Mesendoderm (in vitro differentiated cells): ENCODE results near the gene ZP2. TPM values are rescaled to one million over a fixed set of nuclear protein-coding genes. Genes with fewer than 3 reads are reported as not detected.
A peak's percentile ranks its signal among the peaks of the same experiment; 100 is the strongest.
"Not testable (repeated sequence)": the region's sequence is repeated elsewhere in the genome, so short reads cannot be mapped to it uniquely, and the experiment has no call there.

ENCODE experiments used
- DNase-seq: peaks from one replicate; pipeline ENCODE4 v3.0.0; 2013
- H2AK5ac ChIP-seq: 2 replicates; pipeline ENCODE4 v1.6.1; 2013; ENCODE audit warnings: low read length, inconsistent platforms
- H2BK120ac ChIP-seq: 2 replicates; pipeline ENCODE4 v1.6.1; 2013; ENCODE audit warnings: low read depth, mild to moderate bottlenecking, low read length, moderate library complexity, mixed read lengths
- H2BK15ac ChIP-seq: replicated peaks from 2 replicates; pipeline ENCODE4 v1.6.1; 2013; ENCODE audit warnings: low read depth, mild to moderate bottlenecking, moderate library complexity
- H2BK5ac ChIP-seq: 2 replicates; pipeline ENCODE4 v1.6.1; 2013; ENCODE audit warnings: low read length, inconsistent platforms
- H3K18ac ChIP-seq: 2 replicates; pipeline ENCODE4 v1.6.1; 2013; ENCODE audit warnings: mild to moderate bottlenecking, low read length, mixed read lengths
- H3K23ac ChIP-seq: one replicate; pipeline ENCODE4 v1.6.1; 2013; ENCODE audit warnings: low read length
- H3K27ac ChIP-seq: 2 replicates; pipeline ENCODE4 v1.5.1; 2013; ENCODE audit warnings: low read depth, mild to moderate bottlenecking, inconsistent platforms, low read length, moderate library complexity
- H3K27me3 ChIP-seq: 2 replicates; pipeline ENCODE4 v1.6.1; 2013; ENCODE audit warnings: low read length, control low read depth, mild to moderate bottlenecking, inconsistent platforms; ENCODE audit not compliant: insufficient read depth, poor library complexity
- H3K36me3 ChIP-seq: 2 replicates; pipeline ENCODE4 v1.6.1; 2013; ENCODE audit warnings: low read length, inconsistent platforms; ENCODE audit not compliant: control insufficient read depth, insufficient read depth
- H3K4ac ChIP-seq: one replicate; pipeline ENCODE4 v1.6.1; 2013; ENCODE audit warnings: low read depth, mild to moderate bottlenecking, low read length, moderate library complexity
- H3K4me1 ChIP-seq: 2 replicates; pipeline ENCODE4 v1.6.1; 2013; ENCODE audit warnings: low read depth, low read length, inconsistent platforms; ENCODE audit not compliant: control insufficient read depth
- H3K4me2 ChIP-seq: 2 replicates; pipeline ENCODE4 v1.6.1; 2013; ENCODE audit warnings: low read length
- H3K4me3 ChIP-seq: 2 replicates; pipeline ENCODE4 v1.5.1; 2013; ENCODE audit warnings: mild to moderate bottlenecking, low read length
- H3K56ac ChIP-seq: one replicate; pipeline ENCODE4 v1.6.1; 2013; ENCODE audit warnings: low read length
- H3K79me1 ChIP-seq: 2 replicates; pipeline ENCODE4 v1.6.1; 2013; ENCODE audit warnings: low read length, inconsistent platforms
- H3K79me2 ChIP-seq: 2 replicates; pipeline ENCODE4 v1.6.1; 2013; ENCODE audit warnings: mild to moderate bottlenecking, low read length; ENCODE audit not compliant: control insufficient read depth, insufficient read depth
- H3K9ac ChIP-seq: 2 replicates; pipeline ENCODE4 v1.6.1; 2013; ENCODE audit warnings: low read length, inconsistent platforms
- H4K5ac ChIP-seq: one replicate; pipeline ENCODE4 v1.6.1; 2013; ENCODE audit warnings: low read length
- H4K8ac ChIP-seq: one replicate; pipeline ENCODE4 v1.6.1; 2013; ENCODE audit warnings: low read depth, mild to moderate bottlenecking, control low read depth, low read length, moderate library complexity
- WGBS: extraction: QIAGEN DNeasy Blood & Tissue Kit; methylation state at CpG from one replicate; pipeline ENCODE4 v1.1.7; 2013; ENCODE audit warnings: low lambda C conversion rate, missing lambda C conversion rate; ENCODE audit not compliant: insufficient coverage; ENCODE audit errors: extremely low coverage; 5-methylcytosine and 5-hydroxymethylcytosine counted together
- polyA plus RNA-seq, 2 experiments: library from polyadenylated mRNA; stranded (reverse); fragments of 200-250 nt; gene quantifications; one replicate each; pipeline ENCODE4 v1.2.3, GENCODE V29; 2013

The ZP2 gene
- polyA plus RNA-seq (2013, experiment 1 of 2), result 0.01 TPM
- polyA plus RNA-seq (2013, experiment 2 of 2), result not detected

GRCh38 chr16:21211486-21211885, at the start of gene ZP2:
ZP2 (minus strand) TSS chr16:21211574; CDS start chr16:21211547, 27 bp downstream.
- no peak within 1 kb of the TSS for H3K56ac ChIP-seq
- H2BK120ac ChIP-seq, result no peak within 1 kb of the TSS
- H3K27me3 ChIP-seq, result no peaks in the 10 kb centered on the region
- H2AK5ac ChIP-seq, result no peak within 1 kb of the TSS
- no peak within 1 kb of the TSS for H3K9ac ChIP-seq
- H3K4me3 ChIP-seq, result no peak within 1 kb of the TSS
- no peak within 1 kb of the TSS for H3K27ac ChIP-seq
- H2BK15ac ChIP-seq, result no peak within 1 kb of the TSS
- WGBS, result no CpG with 5 or more reads among the region's 5 CpGs
- DNase-seq, result no peak
- no peaks in the 10 kb centered on the region for H3K79me2 ChIP-seq
- no peaks in the 10 kb centered on the region for H3K4me1 ChIP-seq
- no peak within 1 kb of the TSS for H3K18ac ChIP-seq
- no peaks in the 10 kb centered on the region for H3K36me3 ChIP-seq
- H3K79me1 ChIP-seq, result no peaks in the 10 kb centered on the region
- no peak within 1 kb of the TSS for H4K5ac ChIP-seq
- no peak within 1 kb of the TSS for H2BK5ac ChIP-seq
- no peak within 1 kb of the TSS for H3K23ac ChIP-seq
- H3K4ac ChIP-seq, result no peak within 1 kb of the TSS
- no peak within 1 kb of the TSS for H4K8ac ChIP-seq
- no peak within 1 kb of the TSS for H3K4me2 ChIP-seq

- no peak overlapping the region for H4K8ac ChIP-seq
- H3K18ac ChIP-seq, result no peak overlapping the region
- no peak overlapping the region for H3K4me2 ChIP-seq
- H3K27ac ChIP-seq, result no peak overlapping the region
- no peaks in the 10 kb centered on the region for H3K79me2 ChIP-seq
- no peak overlapping the region for H4K5ac ChIP-seq
- no peak overlapping the region for H3K9ac ChIP-seq
- H3K23ac ChIP-seq, result no peak overlapping the region
- no peak overlapping the region for H2BK15ac ChIP-seq
- H3K36me3 ChIP-seq, result no peaks in the 10 kb centered on the region
- no peak overlapping the region for H3K56ac ChIP-seq
- H3K4me3 ChIP-seq, result no peak overlapping the region
- H3K79me1 ChIP-seq, result no peaks in the 10 kb centered on the region
- no peak for DNase-seq
- H3K4me1 ChIP-seq, result no peaks in the 10 kb centered on the region
- H2AK5ac ChIP-seq, result no peak overlapping the region
- no CpG with 5 or more reads among the region's 4 CpGs for WGBS
- H2BK5ac ChIP-seq, result no peak overlapping the region
- H3K4ac ChIP-seq, result no peak overlapping the region
- H2BK120ac ChIP-seq, result no peak overlapping the region
- H3K27me3 ChIP-seq, result no peaks in the 10 kb centered on the region
Measured at GRCh38 chr16:21257284-21257683, 45.9 kb upstream of the ZP2 start.

GRCh38 chr16:21256636-21257035, 45.3 kb upstream of the ZP2 start:
- H3K36me3 ChIP-seq, result no peaks in the 10 kb centered on the region
- H2BK5ac ChIP-seq, result no peak overlapping the region
- no peaks in the 10 kb centered on the region for H3K79me1 ChIP-seq
- H3K4ac ChIP-seq, result no peak overlapping the region
- DNase-seq, result no peak
- H3K23ac ChIP-seq, result no peak overlapping the region
- no peak overlapping the region for H2AK5ac ChIP-seq
- no peak overlapping the region for H3K56ac ChIP-seq
- no peak overlapping the region for H2BK15ac ChIP-seq
- H3K27ac ChIP-seq, result no peak overlapping the region
- WGBS, result no CpG with 5 or more reads among the region's 2 CpGs
- no peak overlapping the region for H3K18ac ChIP-seq
- H2BK120ac ChIP-seq, result no peak overlapping the region
- H3K9ac ChIP-seq, result no peak overlapping the region
- H4K5ac ChIP-seq, result no peak overlapping the region
- no peaks in the 10 kb centered on the region for H3K79me2 ChIP-seq
- H3K4me1 ChIP-seq, result no peaks in the 10 kb centered on the region
- H3K4me2 ChIP-seq, result no peak overlapping the region
- H4K8ac ChIP-seq, result no peak overlapping the region
- H3K27me3 ChIP-seq, result no peaks in the 10 kb centered on the region
- no peak overlapping the region for H3K4me3 ChIP-seq

GRCh38 chr16:21253470-21253869, 42.1 kb upstream of the ZP2 start:
- H3K4me3 ChIP-seq, result no peak overlapping the region
- no peaks in the 10 kb centered on the region for H3K79me2 ChIP-seq
- no peaks in the 10 kb centered on the region for H3K4me1 ChIP-seq
- no peaks in the 10 kb centered on the region for H3K36me3 ChIP-seq
- H3K4ac ChIP-seq, result no peak overlapping the region
- peak; percentile 11 for DNase-seq
- no peak overlapping the region for H3K56ac ChIP-seq
- no peak overlapping the region for H3K4me2 ChIP-seq
- no peaks in the 10 kb centered on the region for H3K27me3 ChIP-seq
- no peak overlapping the region for H3K9ac ChIP-seq
- H4K5ac ChIP-seq, result no peak overlapping the region
- no peak overlapping the region for H2AK5ac ChIP-seq
- no peak overlapping the region for H2BK5ac ChIP-seq
- no peak overlapping the region for H3K18ac ChIP-seq
- no peak overlapping the region for H2BK120ac ChIP-seq
- no peak overlapping the region for H3K27ac ChIP-seq
- no peaks in the 10 kb centered on the region for H3K79me1 ChIP-seq
- no peak overlapping the region for H4K8ac ChIP-seq
- no peak overlapping the region for H2BK15ac ChIP-seq
- no peak overlapping the region for H3K23ac ChIP-seq
- WGBS, result no CpG with 5 or more reads among the region's 3 CpGs

- Histone ChIP-seq H3K4me1 (no peaks in the 10 kb centered on the region), H2AK5ac (no peak overlapping the region), H3K27ac (no peak overlapping the region), H4K8ac (no peak overlapping the region), H3K56ac (no peak overlapping the region), H3K27me3 (no peaks in the 10 kb centered on the region), H3K79me1 (no peaks in the 10 kb centered on the region), H2BK120ac (no peak overlapping the region), H3K4me3 (no peak overlapping the region), H3K4me2 (no peak overlapping the region), H3K18ac (no peak overlapping the region), H4K5ac (no peak overlapping the region), H2BK5ac (no peak overlapping the region), H2BK15ac (no peak overlapping the region), H3K9ac (no peak overlapping the region), H3K79me2 (no peaks in the 10 kb centered on the region), H3K4ac (no peak overlapping the region), H3K36me3 (no peaks in the 10 kb centered on the region), H3K23ac (no peak overlapping the region)
- no peak for DNase-seq
- no CpG with 5 or more reads among the region's 15 CpGs for WGBS
Measured at GRCh38 chr16:21250072-21250923, 38.9 kb upstream of the ZP2 start.

- not testable (repeated sequence) for H3K79me2 ChIP-seq, H3K4me2 ChIP-seq, H4K5ac ChIP-seq, H3K4ac ChIP-seq, H3K18ac ChIP-seq, H3K9ac ChIP-seq, H3K79me1 ChIP-seq, H3K23ac ChIP-seq, H3K36me3 ChIP-seq, H3K27me3 ChIP-seq, H3K56ac ChIP-seq, DNase-seq, H2BK15ac ChIP-seq, H3K4me1 ChIP-seq, H2BK5ac ChIP-seq, H3K27ac ChIP-seq, H4K8ac ChIP-seq, H3K4me3 ChIP-seq, H2AK5ac ChIP-seq, H2BK120ac ChIP-seq
- no CpG with 5 or more reads among the region's 4 CpGs for WGBS
Measured at GRCh38 chr16:21248179-21248578, 36.8 kb upstream of the ZP2 start.
